ENCODE data around the gene PRKCB. TPM values are rescaled to one million over a fixed set of nuclear protein-coding genes. Genes with fewer than 3 reads are reported as not detected.

Gene PRKCB
- total and polyA plus RNA-seq, 2 experiments from 2014 or later, result 0.70 to 0.92 TPM

GRCh38 chr16:23950291-23950894 is 114.6 kb downstream of the PRKCB start:
- H3K36me3 ChIP-seq (replicated peaks; ENCODE audit: insufficient read depth, low read depth), result no peaks in the 10 kb centered on the region
- H2AFZ ChIP-seq, result no peak overlapping the region
- TF ChIP-seq EZH2phosphoT487 (IDR thresholded peaks at IDR 0.05; ENCODE audit: low read depth, severe bottlenecking, unreplicated experiment) (no peak), EZH2 (IDR thresholded peaks at IDR 0.05; ENCODE audit: borderline replicate concordance) (no peak), CTCF (IDR thresholded peaks at IDR 0.05; ENCODE audit: poor library complexity) (no peak)
- H3K9me3 ChIP-seq (ENCODE audit: low read depth), result no peaks in the 10 kb centered on the region
- no peaks in the 10 kb centered on the region for H3K9me2 ChIP-seq (replicated peaks; ENCODE audit: insufficient read depth)
- WGBS (ENCODE audit: low lambda C conversion rate, missing lambda C conversion rate), result 75% methylated on average over 3 of the region's 3 CpGs
- no peak overlapping the region for H3K4me2 ChIP-seq
- H3K79me2 ChIP-seq, result no peaks in the 10 kb centered on the region
- no peak for DNase-seq (ENCODE audit: low spot score)
- no peak overlapping the region for H3K27ac ChIP-seq
- no peaks in the 10 kb centered on the region for H3K27me3 ChIP-seq
- no peaks in the 10 kb centered on the region for H4K20me1 ChIP-seq (ENCODE audit: insufficient read depth, poor library complexity, severe bottlenecking)
- no peak overlapping the region for H3K4me3 ChIP-seq
- no peaks in the 10 kb centered on the region for H3K4me1 ChIP-seq (ENCODE audit: insufficient read depth)

- no peaks in the 10 kb centered on the region for H3K9me2 ChIP-seq (replicated peaks; ENCODE audit: insufficient read depth)
- no peak overlapping the region for H3K27ac ChIP-seq
- WGBS (ENCODE audit: low lambda C conversion rate, missing lambda C conversion rate), result 60% methylated on average over 7 of the region's 7 CpGs
- H3K4me3 ChIP-seq, result no peak overlapping the region
- TF ChIP-seq EZH2phosphoT487 (IDR thresholded peaks at IDR 0.05; ENCODE audit: low read depth, severe bottlenecking, unreplicated experiment) (no peak), CTCF (IDR thresholded peaks at IDR 0.05; ENCODE audit: poor library complexity) (no peak), EZH2 (IDR thresholded peaks at IDR 0.05; ENCODE audit: borderline replicate concordance) (no peak)
- H3K36me3 ChIP-seq (replicated peaks; ENCODE audit: insufficient read depth, low read depth), result no peaks in the 10 kb centered on the region
- no peaks in the 10 kb centered on the region for H3K27me3 ChIP-seq
- no peak for DNase-seq (ENCODE audit: low spot score)
- H3K79me2 ChIP-seq, result no peaks in the 10 kb centered on the region
- no peak overlapping the region for H2AFZ ChIP-seq
- no peaks in the 10 kb centered on the region for H3K4me1 ChIP-seq (ENCODE audit: insufficient read depth)
- no peaks in the 10 kb centered on the region for H3K9me3 ChIP-seq (ENCODE audit: low read depth)
- H4K20me1 ChIP-seq (ENCODE audit: insufficient read depth, poor library complexity, severe bottlenecking), result no peaks in the 10 kb centered on the region
- no peak overlapping the region for H3K4me2 ChIP-seq
Measured at GRCh38 chr16:23950898-23951297, 115.1 kb downstream of the PRKCB start.

- H3K9me2 ChIP-seq (replicated peaks; ENCODE audit: insufficient read depth), result no peaks in the 10 kb centered on the region
- no peaks in the 10 kb centered on the region for H3K36me3 ChIP-seq (replicated peaks; ENCODE audit: insufficient read depth, low read depth)
- no peak overlapping the region for H2AFZ ChIP-seq
- peak overlapping the region; percentile 20 for H3K27ac ChIP-seq
- no peaks in the 10 kb centered on the region for H3K79me2 ChIP-seq
- H3K4me3 ChIP-seq, result no peak overlapping the region
- no peaks in the 10 kb centered on the region for H3K9me3 ChIP-seq (ENCODE audit: low read depth)
- TF ChIP-seq EZH2phosphoT487 (IDR thresholded peaks at IDR 0.05; ENCODE audit: low read depth, severe bottlenecking, unreplicated experiment) (no peak), EZH2 (IDR thresholded peaks at IDR 0.05; ENCODE audit: borderline replicate concordance) (no peak), CTCF (IDR thresholded peaks at IDR 0.05; ENCODE audit: poor library complexity) (no peak)
- peak overlapping the region; percentile 67 for H3K4me2 ChIP-seq
- no peaks in the 10 kb centered on the region for H3K4me1 ChIP-seq (ENCODE audit: insufficient read depth)
- H3K27me3 ChIP-seq, result peaks cover 3% of the 10 kb centered on the region
- no peaks in the 10 kb centered on the region for H4K20me1 ChIP-seq (ENCODE audit: insufficient read depth, poor library complexity, severe bottlenecking)
- 23% methylated on average over 13 of the region's 13 CpGs for WGBS (ENCODE audit: low lambda C conversion rate, missing lambda C conversion rate)
- peak; percentile 74 for DNase-seq (ENCODE audit: low spot score)
Measured at GRCh38 chr16:23952128-23952970, 116.6 kb downstream of the PRKCB start.
